22Rv1 (cell line): ENCODE results near the gene DDN.

ENCODE experiments used
- ZFX ChIP-seq: fragments of 450-650 bp; IDR thresholded peaks from 2 replicates; pipeline ENCODE4 v1.6.1; 2017; ENCODE audit warnings: antibody characterized with exemption, borderline replicate concordance
- TF ChIP-seq, protein P1 (sequence below): fragments of 450-650 bp; IDR thresholded peaks from 2 replicates; pipeline ENCODE4 v1.5.1; 2017; ENCODE audit warnings: mild to moderate bottlenecking

DNA sequence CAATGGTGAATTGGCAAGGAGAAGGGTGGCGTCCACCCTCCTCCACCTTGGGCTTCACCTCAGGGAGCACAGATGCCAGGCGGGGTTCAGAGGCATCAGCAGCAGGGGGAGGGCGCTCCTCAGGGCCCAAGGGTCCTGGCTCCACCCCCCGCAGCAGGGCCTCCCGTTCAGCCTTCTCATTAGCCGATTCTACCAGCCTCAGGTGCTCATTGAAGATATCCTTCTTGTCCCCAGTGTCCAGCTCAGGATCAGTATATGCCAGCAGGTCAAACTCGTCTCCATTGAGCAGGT, 38.7 kb upstream of the DDN start:
- TF ChIP-seq, protein P1, sequence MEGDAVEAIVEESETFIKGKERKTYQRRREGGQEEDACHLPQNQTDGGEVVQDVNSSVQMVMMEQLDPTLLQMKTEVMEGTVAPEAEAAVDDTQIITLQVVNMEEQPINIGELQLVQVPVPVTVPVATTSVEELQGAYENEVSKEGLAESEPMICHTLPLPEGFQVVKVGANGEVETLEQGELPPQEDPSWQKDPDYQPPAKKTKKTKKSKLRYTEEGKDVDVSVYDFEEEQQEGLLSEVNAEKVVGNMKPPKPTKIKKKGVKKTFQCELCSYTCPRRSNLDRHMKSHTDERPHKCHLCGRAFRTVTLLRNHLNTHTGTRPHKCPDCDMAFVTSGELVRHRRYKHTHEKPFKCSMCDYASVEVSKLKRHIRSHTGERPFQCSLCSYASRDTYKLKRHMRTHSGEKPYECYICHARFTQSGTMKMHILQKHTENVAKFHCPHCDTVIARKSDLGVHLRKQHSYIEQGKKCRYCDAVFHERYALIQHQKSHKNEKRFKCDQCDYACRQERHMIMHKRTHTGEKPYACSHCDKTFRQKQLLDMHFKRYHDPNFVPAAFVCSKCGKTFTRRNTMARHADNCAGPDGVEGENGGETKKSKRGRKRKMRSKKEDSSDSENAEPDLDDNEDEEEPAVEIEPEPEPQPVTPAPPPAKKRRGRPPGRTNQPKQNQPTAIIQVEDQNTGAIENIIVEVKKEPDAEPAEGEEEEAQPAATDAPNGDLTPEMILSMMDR: no peak
- no peak for TF ChIP-seq ZFX
